ENCODE results near the gene EIF4EBP3. TPM values are rescaled to one million over a fixed set of nuclear protein-coding genes. Genes with fewer than 3 reads are reported as not detected.

The EIF4EBP3 gene
- total RNA-seq, 1 experiment from 2014 or later, result 8.4 TPM

- no peak for DNase-seq (ENCODE audit: low spot score)
- CTCF ChIA-PET, result no interaction called here
- Mint-ChIP-seq H3K4me1 (peaks cover 32% of the 10 kb centered on the region), H3K9me3 (no peaks in the 10 kb centered on the region), H3K27ac (no peak overlapping the region), H3K36me3 (peaks cover 38% of the 10 kb centered on the region), H3K27me3 (ENCODE audit: low read depth) (no peaks in the 10 kb centered on the region), H3K4me3 (no peak overlapping the region)
- ATAC-seq, result no peak
- POLR2A ChIA-PET, result no interaction called here
- TF ChIP-seq ELF4 (CRISPR knock-in tag; IDR thresholded peaks at IDR 0.05; ENCODE audit: low read depth), result no peak
- no peak for TF ChIP-seq ETV6 (CRISPR knock-in tag; IDR thresholded peaks at IDR 0.05)
- no peak for TF ChIP-seq ZNF416 (CRISPR knock-in tag; IDR thresholded peaks at IDR 0.05)
- no peak for TF ChIP-seq CBFB (CRISPR knock-in tag; IDR thresholded peaks at IDR 0.05; ENCODE audit: low read depth)
- TF ChIP-seq NR1H2 (CRISPR knock-in tag; IDR thresholded peaks at IDR 0.05), result no peak
- TF ChIP-seq NFATC4 (CRISPR knock-in tag; IDR thresholded peaks at IDR 0.05), result no peak
- TF ChIP-seq ZNF512 (CRISPR knock-in tag; IDR thresholded peaks at IDR 0.05; ENCODE audit: borderline replicate concordance), result no peak
- TF ChIP-seq ZBTB21 (CRISPR knock-in tag; IDR thresholded peaks at IDR 0.05; ENCODE audit: borderline replicate concordance), result no peak
- no peak for TF ChIP-seq ZNF121 (CRISPR knock-in tag; IDR thresholded peaks at IDR 0.05)
- no peak for TF ChIP-seq CREB1 (CRISPR knock-in tag; IDR thresholded peaks at IDR 0.05)
- TF ChIP-seq ATF3 (CRISPR knock-in tag; conservative IDR thresholded peaks at IDR 0.05), result no peak
- no peak for TF ChIP-seq HMGXB4 (CRISPR knock-in tag; IDR thresholded peaks at IDR 0.05)
- no peak for TF ChIP-seq ATF6 (CRISPR knock-in tag; IDR thresholded peaks at IDR 0.05)
- no peak for TF ChIP-seq NFYB (CRISPR knock-in tag; conservative IDR thresholded peaks at IDR 0.05; ENCODE audit: low read depth)
These were observed 4.4 kb downstream of the EIF4EBP3 start for GRCh38 chr5:140551872-140552271.

- Mint-ChIP-seq H3K9me3 (no peaks in the 10 kb centered on the region), H3K4me1 (peaks cover 29% of the 10 kb centered on the region), H3K36me3 (peaks cover 38% of the 10 kb centered on the region), H3K27me3 (ENCODE audit: low read depth) (no peaks in the 10 kb centered on the region), H3K27ac (no peak overlapping the region), H3K4me3 (no peak overlapping the region)
- no peak for ATAC-seq
- DNase-seq (ENCODE audit: low spot score), result no peak
- ChIA-PET POLR2A (interaction anchor here (0.6 kb wide), 1 partner anchor 146 kb away, joined by 3 read pairs; the partner anchor contains the start of gene ZMAT2), CTCF (interaction anchor here (1.3 kb wide), 1 partner anchor 181 kb away, joined by 3 read pairs; no protein-coding TSS in a partner anchor)
- TF ChIP-seq CREB1 (CRISPR knock-in tag; IDR thresholded peaks at IDR 0.05), result no peak
- no peak for TF ChIP-seq FOXP1 (CRISPR knock-in tag; IDR thresholded peaks at IDR 0.05; ENCODE audit: borderline replicate concordance)
- no peak for TF ChIP-seq CDX4 (CRISPR knock-in tag; IDR thresholded peaks at IDR 0.05; ENCODE audit: borderline replicate concordance)
- no peak for TF ChIP-seq GRHL2 (CRISPR knock-in tag; IDR thresholded peaks at IDR 0.05; ENCODE audit: insufficient replicate concordance, severe bottlenecking)
- no peak for TF ChIP-seq ZNF138 (CRISPR knock-in tag; conservative IDR thresholded peaks at IDR 0.05)
- TF ChIP-seq TEAD1 (CRISPR knock-in tag; IDR thresholded peaks at IDR 0.05), result no peak
- TF ChIP-seq MAX (CRISPR knock-in tag; IDR thresholded peaks at IDR 0.05), result no peak
- TF ChIP-seq ZNF396 (CRISPR knock-in tag; IDR thresholded peaks at IDR 0.05; ENCODE audit: borderline replicate concordance), result no peak
- no peak for TF ChIP-seq TEAD4 (CRISPR knock-in tag; IDR thresholded peaks at IDR 0.05)
- TF ChIP-seq ZMAT4 (CRISPR knock-in tag; IDR thresholded peaks at IDR 0.05), result no peak
- no peak for TF ChIP-seq E2F5 (CRISPR knock-in tag; IDR thresholded peaks at IDR 0.05)
- TF ChIP-seq GTF2I (CRISPR knock-in tag; conservative IDR thresholded peaks at IDR 0.05), result no peak
- TF ChIP-seq ZNF219 (CRISPR knock-in tag; IDR thresholded peaks at IDR 0.05; ENCODE audit: borderline replicate concordance), result no peak
- TF ChIP-seq OVOL2 (CRISPR knock-in tag; IDR thresholded peaks at IDR 0.05; ENCODE audit: borderline replicate concordance), result no peak
- no peak for TF ChIP-seq ATF3 (CRISPR knock-in tag; conservative IDR thresholded peaks at IDR 0.05)
These were observed 6.2 kb downstream of the EIF4EBP3 start for GRCh38 chr5:140553657-140554056.
